ENCODE measurements around the gene MME.
A peak's percentile ranks its signal among the peaks of the same experiment; 100 is the strongest.

Gene MME

DNA sequence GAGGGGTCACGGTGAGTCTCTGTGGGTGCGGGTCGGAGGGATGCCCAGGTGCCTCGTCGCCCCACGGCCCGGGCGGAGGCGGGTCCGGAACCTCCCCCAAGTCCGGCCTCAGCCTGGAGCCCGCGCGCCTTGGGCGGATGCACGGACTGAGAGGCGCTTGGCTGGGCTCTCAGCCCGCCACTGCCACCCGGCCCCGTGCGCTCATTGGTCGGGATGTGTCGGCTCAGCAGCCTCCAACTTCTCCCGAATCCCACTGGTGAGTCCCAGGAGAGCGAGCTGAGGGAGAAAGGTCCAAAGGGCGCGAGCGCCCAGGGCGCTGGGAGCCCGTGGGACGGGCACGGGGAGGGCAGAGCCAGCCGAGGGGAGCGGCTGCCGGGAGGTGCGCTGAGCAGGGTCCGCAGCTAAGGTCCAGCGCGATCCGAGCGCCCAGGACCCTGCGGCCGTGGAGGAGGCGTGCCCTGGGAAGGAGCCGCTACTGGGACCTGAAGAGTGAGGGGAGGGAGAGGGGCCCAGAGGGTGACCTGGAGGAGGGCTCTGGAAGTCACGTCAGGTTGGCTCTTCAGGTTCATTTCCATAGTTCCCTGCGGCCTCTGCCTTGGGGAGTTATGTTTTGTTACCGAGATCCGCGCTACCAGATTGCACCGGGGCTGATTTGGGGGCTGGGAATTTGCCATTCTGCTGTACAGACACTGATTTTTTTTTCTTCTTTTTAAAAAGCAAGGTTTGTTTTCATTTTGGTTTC lies at the start of gene MME:
MME (plus strand) TSS at position 574 of the 742 bp plus-strand sequence. CDS start 3,849 bp downstream, outside the sequence.
- Mint-ChIP-seq H3K36me3 (ENCODE audit: low read depth) (no peaks in the 10 kb centered on the region), H3K9me3 (peaks cover 8% of the 10 kb centered on the region), H3K27me3 (peaks cover 45% of the 10 kb centered on the region), H3K4me1 (ENCODE audit: low read depth) (peaks cover 21% of the 10 kb centered on the region), H3K27ac (no peak within 1 kb of the TSS), H3K4me3 (peak within 1 kb of the TSS; percentile 71)
- intact Hi-C loops (cut with micrococcal nuclease): no loop called here

DNA sequence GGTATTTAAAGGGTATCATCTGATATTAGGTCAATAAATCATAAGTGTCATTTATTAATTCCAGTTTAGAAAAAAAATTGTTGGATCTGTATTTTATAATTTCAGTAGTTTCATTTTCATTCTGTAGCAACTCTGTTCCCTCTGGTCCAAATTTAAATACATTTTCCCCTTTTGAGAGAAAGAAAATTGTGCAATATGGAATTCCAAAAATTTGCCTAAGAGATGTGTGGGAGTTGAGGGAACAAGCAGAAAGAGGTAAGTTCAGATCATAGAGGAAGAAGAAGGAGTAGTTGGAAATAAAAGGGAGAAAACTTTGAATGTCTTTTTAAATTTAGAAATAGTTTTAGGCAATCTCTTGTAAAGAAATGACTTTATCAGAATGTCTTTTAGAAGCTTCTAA lies 48.9 kb upstream of the MME start:
- Mint-ChIP-seq H3K27ac (peak overlapping the region; percentile 35), H3K9me3 (no peaks in the 10 kb centered on the region), H3K36me3 (ENCODE audit: low read depth) (no peaks in the 10 kb centered on the region), H3K27me3 (no peaks in the 10 kb centered on the region), H3K4me1 (ENCODE audit: low read depth) (peaks cover 48% of the 10 kb centered on the region), H3K4me3 (no peak overlapping the region)
- intact Hi-C loops (cut with micrococcal nuclease): no loop called here

DNA sequence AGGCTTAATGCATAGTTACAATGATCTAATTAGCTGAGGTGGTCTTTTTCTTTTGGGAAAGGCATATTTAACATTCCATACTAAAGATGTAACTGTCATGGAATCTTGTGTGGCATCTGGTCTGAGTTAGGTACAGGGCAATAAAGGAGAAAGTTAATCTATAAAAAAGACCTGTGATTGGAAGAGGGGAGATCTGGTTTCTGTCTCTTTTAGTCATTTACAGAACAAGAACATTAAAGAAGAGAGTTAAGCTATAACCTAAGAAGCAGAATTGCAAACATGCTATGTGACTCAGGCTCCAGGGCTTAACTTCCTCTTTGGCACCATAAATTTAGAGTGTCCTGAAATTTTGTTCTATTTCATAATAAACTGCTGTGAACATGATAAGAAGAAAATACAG lies 47.2 kb upstream of the MME start:
- H3K27me3 Mint-ChIP-seq: no peaks in the 10 kb centered on the region
- no peaks in the 10 kb centered on the region for H3K36me3 Mint-ChIP-seq (ENCODE audit: low read depth)
- no peak overlapping the region for H3K4me3 Mint-ChIP-seq
- H3K9me3 Mint-ChIP-seq: no peaks in the 10 kb centered on the region
- H3K27ac Mint-ChIP-seq: no peak overlapping the region
- H3K4me1 Mint-ChIP-seq (ENCODE audit: low read depth): peaks cover 30% of the 10 kb centered on the region
- intact Hi-C loops (cut with micrococcal nuclease): no loop called here

DNA sequence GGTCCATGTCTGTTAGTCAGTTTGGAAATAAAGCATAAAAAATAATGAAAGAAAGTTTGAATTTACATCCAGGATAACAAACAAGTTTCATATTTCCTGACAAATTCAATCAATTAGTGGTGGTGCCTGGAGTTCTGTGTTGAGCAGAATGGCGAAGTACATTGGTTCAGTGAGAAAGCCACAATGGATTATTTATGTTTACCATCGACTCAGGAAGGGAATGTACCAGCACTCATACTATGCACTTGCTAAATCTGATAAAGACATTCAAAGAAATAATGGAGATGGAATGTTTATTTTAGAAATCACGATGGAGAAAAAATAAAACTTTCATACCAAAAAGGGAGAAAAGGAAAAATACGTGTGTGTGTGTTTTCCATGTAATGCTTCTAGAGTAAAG lies 45.3 kb upstream of the MME start:
- no peaks in the 10 kb centered on the region for H3K27me3 Mint-ChIP-seq
- intact Hi-C loops (cut with micrococcal nuclease): no loop called here

DNA sequence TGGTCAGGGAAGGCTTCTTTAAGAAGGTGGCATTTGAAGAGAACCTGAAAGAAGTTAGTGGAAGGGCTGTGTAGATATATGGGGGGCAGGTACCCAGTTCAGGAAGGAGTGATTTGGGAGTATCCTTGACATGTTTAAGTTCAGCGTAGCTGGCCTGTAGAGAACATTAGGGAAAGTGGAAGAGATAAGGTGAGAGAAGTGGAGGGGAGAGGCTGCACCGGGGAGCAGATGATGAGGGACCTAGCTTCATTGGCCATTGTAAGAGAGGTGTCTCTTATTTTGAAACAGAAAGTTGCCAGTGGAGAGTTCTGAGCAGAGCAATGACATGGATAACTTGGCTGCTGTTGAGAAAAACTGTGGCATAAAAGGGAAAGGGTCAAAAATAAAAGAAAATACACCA lies 44.6 kb upstream of the MME start:
- Mint-ChIP-seq H3K27me3 (no peaks in the 10 kb centered on the region), H3K4me3 (no peak overlapping the region), H3K27ac (no peak overlapping the region), H3K36me3 (ENCODE audit: low read depth) (no peaks in the 10 kb centered on the region), H3K4me1 (ENCODE audit: low read depth) (peaks cover 22% of the 10 kb centered on the region), H3K9me3 (no peaks in the 10 kb centered on the region)
- intact Hi-C loops (cut with micrococcal nuclease): no loop called here

More for the DNA sequence above, 45.3 kb upstream of the MME start:
- peaks cover 24% of the 10 kb centered on the region for H3K4me1 Mint-ChIP-seq (ENCODE audit: low read depth)
- H3K36me3 Mint-ChIP-seq (ENCODE audit: low read depth): no peaks in the 10 kb centered on the region
- H3K27ac Mint-ChIP-seq: no peak overlapping the region
- no peak overlapping the region for H3K4me3 Mint-ChIP-seq
- H3K9me3 Mint-ChIP-seq: no peaks in the 10 kb centered on the region

DNA sequence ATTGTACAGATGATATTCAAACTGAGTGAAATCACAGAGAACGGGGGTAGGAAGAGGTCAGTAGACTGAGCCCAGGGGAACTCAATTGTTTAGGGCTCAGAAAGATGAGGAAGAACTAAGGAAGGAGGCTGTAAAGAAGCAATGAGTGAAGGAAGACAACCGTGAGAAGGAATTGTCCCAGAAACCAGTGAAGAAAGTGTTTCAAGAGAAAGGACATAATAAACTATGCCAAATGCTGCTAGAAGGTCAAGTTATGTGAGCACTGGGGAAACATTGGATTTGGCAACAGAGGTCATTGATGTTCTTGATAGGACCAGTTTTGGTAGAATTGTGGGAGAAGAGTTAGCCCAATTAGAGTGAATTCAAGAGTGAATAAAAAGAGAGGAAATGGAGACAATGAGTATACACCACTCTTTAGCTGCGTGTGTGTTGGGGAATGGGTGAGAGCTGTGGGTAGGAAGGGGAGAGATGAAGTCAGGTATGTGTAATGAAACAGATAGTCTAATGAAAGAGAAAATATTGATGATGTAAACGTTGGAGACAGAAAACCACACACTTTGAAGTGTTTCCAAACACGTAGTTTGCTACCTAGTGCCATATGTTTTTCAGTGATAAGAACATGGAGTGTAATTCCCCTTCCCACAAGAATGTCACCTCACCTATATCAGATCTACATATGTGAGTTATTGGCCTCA lies 42.5 kb upstream of the MME start:
- H3K4me3 Mint-ChIP-seq: no peak overlapping the region

DNA sequence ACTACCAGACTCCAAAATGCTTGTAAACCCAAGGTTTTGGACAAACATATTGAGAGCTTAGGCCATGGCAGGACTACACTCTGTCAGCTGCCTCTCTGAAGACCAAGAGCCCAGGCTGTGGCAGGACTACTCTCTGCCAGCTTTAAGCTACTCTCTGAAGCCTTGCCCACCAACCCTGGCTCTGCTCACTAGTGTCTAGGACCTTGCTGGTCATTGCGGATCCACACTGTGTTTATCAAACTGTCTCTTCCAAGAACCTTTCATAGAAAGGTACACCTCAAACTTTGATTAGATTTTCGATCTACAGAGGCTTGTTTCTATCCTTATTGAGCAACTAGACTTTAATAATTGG lies 41.9 kb upstream of the MME start:
- intact Hi-C loops (cut with micrococcal nuclease): no loop called here
- no peak overlapping the region for H3K27ac Mint-ChIP-seq
- no peaks in the 10 kb centered on the region for H3K9me3 Mint-ChIP-seq
- no peaks in the 10 kb centered on the region for H3K4me1 Mint-ChIP-seq (ENCODE audit: low read depth)
- H3K4me3 Mint-ChIP-seq: no peak overlapping the region
- no peaks in the 10 kb centered on the region for H3K36me3 Mint-ChIP-seq (ENCODE audit: low read depth)
- no peaks in the 10 kb centered on the region for H3K27me3 Mint-ChIP-seq

More for the DNA sequence above, 42.5 kb upstream of the MME start:
- intact Hi-C loops (cut with micrococcal nuclease): no loop called here
- Mint-ChIP-seq H3K9me3 (no peaks in the 10 kb centered on the region), H3K4me1 (ENCODE audit: low read depth) (peaks cover 4% of the 10 kb centered on the region), H3K36me3 (ENCODE audit: low read depth) (no peaks in the 10 kb centered on the region), H3K27ac (no peak overlapping the region), H3K27me3 (no peaks in the 10 kb centered on the region)

DNA sequence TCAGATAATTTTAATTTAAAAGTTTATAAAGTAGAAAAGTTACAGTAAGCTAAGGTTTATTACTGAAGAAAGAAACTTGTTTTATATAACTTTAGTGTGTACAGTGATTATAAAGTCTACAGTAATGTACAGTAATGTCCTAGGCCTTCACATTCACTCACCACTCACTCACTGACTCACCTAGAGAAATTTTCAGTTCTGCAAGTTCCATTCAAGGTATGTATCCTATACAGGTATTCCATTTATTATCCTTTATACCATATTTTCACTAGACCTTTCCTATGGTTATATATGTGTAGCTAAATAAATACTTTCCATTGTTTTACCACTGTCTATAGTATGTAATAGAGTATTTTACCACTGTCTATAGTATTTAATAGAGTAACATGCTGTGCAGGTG lies 33.2 kb upstream of the MME start:
- Mint-ChIP-seq H3K4me3 (no peak overlapping the region), H3K27ac (no peak overlapping the region), H3K4me1 (ENCODE audit: low read depth) (peaks cover 9% of the 10 kb centered on the region), H3K9me3 (peaks cover 7% of the 10 kb centered on the region), H3K36me3 (ENCODE audit: low read depth) (no peaks in the 10 kb centered on the region), H3K27me3 (no peaks in the 10 kb centered on the region)
- intact Hi-C loops (cut with micrococcal nuclease): no loop called here

DNA sequence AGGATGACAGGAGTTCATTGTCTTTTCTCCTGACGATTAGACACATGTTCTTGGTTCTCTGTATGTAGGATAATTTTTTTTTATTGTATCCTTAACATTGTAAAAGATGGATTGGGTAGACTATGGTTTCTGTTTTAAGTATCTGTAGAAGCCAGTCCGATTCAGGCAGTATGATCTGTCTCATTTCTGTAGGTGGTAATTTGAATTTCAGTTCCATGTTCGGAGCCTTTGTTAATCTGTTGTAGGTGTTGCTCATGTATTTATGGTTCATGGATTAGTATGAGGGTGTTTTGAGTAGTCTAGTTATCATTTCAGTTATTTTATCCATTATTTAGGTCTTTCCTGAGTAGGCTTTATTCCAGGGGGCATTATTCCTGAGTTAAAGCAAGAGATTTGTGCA lies 32.4 kb upstream of the MME start:
- no peaks in the 10 kb centered on the region for H3K27me3 Mint-ChIP-seq
- intact Hi-C loops (cut with micrococcal nuclease): no loop called here
- H3K4me1 Mint-ChIP-seq (ENCODE audit: low read depth): peaks cover 9% of the 10 kb centered on the region
- peaks cover 15% of the 10 kb centered on the region for H3K9me3 Mint-ChIP-seq
- H3K4me3 Mint-ChIP-seq: no peak overlapping the region
- H3K36me3 Mint-ChIP-seq (ENCODE audit: low read depth): no peaks in the 10 kb centered on the region
- H3K27ac Mint-ChIP-seq: no peak overlapping the region

DNA sequence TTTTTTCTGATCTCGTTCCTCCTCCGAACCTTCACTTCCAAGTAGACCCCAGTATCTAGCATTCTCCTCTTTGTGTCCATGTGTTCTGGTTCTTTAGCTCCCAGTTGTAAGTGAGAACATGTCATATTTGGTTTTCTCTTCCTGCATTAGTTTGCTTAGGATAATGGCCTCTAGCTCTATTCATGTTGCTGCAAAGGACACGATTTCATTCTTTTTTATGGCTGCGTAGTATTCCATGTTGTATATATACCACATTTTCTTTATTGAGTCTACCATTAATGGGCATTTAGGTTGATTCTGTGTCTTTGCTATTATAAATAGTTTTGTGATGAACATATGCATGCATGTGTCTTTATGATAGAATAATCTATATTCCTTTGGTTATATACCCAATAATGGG lies 30.2 kb upstream of the MME start:
- Mint-ChIP-seq H3K9me3 (peaks cover 26% of the 10 kb centered on the region), H3K4me1 (ENCODE audit: low read depth) (peaks cover 9% of the 10 kb centered on the region), H3K27ac (no peak overlapping the region), H3K36me3 (ENCODE audit: low read depth) (no peaks in the 10 kb centered on the region), H3K27me3 (no peaks in the 10 kb centered on the region), H3K4me3 (no peak overlapping the region)
- intact Hi-C loops (cut with micrococcal nuclease): no loop called here

DNA sequence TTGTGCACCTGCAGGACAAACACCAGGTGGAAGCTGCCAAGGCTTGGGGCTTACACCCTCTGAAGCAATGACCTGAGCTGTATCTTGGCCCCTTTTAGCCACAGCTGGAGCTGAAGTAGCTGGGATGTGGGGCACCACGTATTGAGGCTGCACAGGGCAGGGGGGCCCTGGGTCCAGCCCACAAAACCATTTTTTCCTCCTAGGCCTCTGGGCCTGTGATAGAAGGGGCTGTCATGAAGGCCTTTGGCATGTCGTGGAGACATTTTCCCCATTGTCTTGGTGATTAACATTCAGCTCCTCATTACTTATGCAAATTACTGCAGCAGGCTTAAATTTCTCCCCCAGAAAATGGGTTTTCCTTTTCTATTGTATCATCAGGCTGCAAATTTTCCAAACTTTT lies 27.6 kb upstream of the MME start:
- H3K36me3 Mint-ChIP-seq (ENCODE audit: low read depth): no peaks in the 10 kb centered on the region
- H3K4me1 Mint-ChIP-seq (ENCODE audit: low read depth): peaks cover 9% of the 10 kb centered on the region
- peaks cover 26% of the 10 kb centered on the region for H3K9me3 Mint-ChIP-seq
- H3K27ac Mint-ChIP-seq: no peak overlapping the region
- H3K4me3 Mint-ChIP-seq: no peak overlapping the region
- no peaks in the 10 kb centered on the region for H3K27me3 Mint-ChIP-seq
- intact Hi-C loops (cut with micrococcal nuclease): no loop called here

DNA sequence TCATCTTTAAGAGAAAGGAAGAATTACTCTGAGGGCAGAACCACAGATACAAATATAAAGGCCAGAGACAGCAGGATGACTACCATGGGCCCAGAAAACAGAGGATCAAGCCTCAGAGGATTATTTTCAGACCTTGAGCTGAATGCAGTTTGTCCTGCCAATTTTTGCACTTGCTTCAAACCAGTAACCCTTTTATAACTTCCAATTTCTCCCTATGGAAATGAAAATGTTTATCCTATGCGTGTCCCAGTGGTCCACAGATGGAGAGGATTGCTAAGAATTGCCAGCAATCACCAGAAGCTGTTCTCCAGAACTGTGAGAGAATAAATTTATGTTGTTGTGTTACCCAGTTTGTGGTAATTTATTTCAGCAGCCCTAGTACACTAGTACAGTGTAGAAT lies 26.4 kb upstream of the MME start:
- H3K4me3 Mint-ChIP-seq: no peak overlapping the region
- no peaks in the 10 kb centered on the region for H3K36me3 Mint-ChIP-seq (ENCODE audit: low read depth)
- no peak overlapping the region for H3K27ac Mint-ChIP-seq
- H3K27me3 Mint-ChIP-seq: no peaks in the 10 kb centered on the region
- intact Hi-C loops (cut with micrococcal nuclease): no loop called here
- H3K9me3 Mint-ChIP-seq: peaks cover 26% of the 10 kb centered on the region
- H3K4me1 Mint-ChIP-seq (ENCODE audit: low read depth): peaks cover 6% of the 10 kb centered on the region

DNA sequence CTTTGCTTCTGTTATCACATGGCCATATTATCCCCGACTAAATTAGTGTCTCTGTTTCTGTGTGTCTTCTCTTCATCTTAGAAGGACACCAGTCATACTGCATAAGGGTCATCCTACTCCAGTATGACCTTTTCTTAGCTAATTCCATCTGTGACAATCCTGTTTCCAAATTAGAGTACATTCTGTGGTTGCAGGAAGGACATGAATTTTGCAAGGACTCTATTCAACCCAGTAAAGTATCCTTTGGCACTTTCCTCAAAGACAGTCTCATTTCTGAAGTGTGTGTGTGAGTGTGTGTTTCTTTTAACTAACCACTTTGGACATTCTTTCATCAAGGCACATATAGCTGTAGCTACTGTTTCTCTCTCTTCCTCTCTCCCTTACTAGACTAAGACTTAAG lies 15.2 kb upstream of the MME start:
- Mint-ChIP-seq H3K27ac (no peak overlapping the region), H3K4me1 (ENCODE audit: low read depth) (no peaks in the 10 kb centered on the region), H3K9me3 (no peaks in the 10 kb centered on the region), H3K36me3 (ENCODE audit: low read depth) (no peaks in the 10 kb centered on the region), H3K4me3 (no peak overlapping the region), H3K27me3 (no peaks in the 10 kb centered on the region)
- intact Hi-C loops (cut with micrococcal nuclease): no loop called here

DNA sequence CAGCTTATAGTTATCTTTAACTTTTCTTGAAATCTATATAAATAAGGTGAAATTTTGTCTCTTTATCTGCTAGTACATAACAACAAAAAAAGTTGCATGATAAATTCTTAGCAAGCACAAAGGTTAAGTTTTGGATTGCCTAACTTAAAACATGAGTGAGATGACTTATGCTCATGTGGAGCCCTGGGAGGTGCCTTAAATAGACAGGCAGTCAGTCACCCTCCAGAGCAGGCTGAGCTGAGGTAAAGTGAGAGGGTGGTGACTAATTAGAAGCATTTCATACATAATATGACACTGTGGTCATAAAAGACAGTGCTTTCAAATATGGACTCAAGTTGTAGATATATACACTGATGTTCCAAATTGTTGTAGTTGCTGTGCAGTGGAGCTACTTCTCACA lies 14.6 kb upstream of the MME start:
- Mint-ChIP-seq H3K4me3 (no peak overlapping the region), H3K27me3 (no peaks in the 10 kb centered on the region), H3K36me3 (ENCODE audit: low read depth) (no peaks in the 10 kb centered on the region), H3K27ac (no peak overlapping the region), H3K4me1 (ENCODE audit: low read depth) (no peaks in the 10 kb centered on the region), H3K9me3 (no peaks in the 10 kb centered on the region)
- intact Hi-C loops (cut with micrococcal nuclease): no loop called here

DNA sequence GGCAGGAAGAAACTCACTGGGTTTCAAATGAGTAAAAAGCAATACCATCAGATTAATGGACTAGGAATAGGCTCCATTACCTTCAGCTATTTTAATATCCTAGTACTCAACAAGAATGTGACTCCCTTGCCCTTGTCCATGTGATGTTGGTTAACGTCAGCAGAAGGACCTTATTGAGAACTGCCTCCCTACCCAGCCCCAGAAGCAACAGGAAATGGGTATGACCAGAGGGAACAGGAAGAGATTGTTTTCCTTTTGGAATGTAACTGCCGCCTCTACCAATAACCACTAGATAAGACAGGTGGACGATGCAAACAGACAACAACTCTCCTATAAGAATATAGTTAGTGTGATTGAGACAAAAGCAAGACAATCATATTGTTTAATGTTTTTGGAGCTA lies 10.4 kb upstream of the MME start:
- Mint-ChIP-seq H3K4me3 (no peak overlapping the region), H3K36me3 (ENCODE audit: low read depth) (no peaks in the 10 kb centered on the region), H3K4me1 (ENCODE audit: low read depth) (no peaks in the 10 kb centered on the region), H3K9me3 (peaks cover 18% of the 10 kb centered on the region), H3K27me3 (no peaks in the 10 kb centered on the region), H3K27ac (no peak overlapping the region)
- intact Hi-C loops (cut with micrococcal nuclease): no loop called here
